ENCODE results near the gene DENND1B. TPM values are rescaled to one million over a fixed set of nuclear protein-coding genes. Genes with fewer than 3 reads are reported as not detected.

The DENND1B gene
- total and polyA plus RNA-seq, 2 of the 13 experiments (the other 11 are each of a cell fraction or from before 2014, with no cell fraction given), result 2.6 to 5.7 TPM

- TF ChIP-seq ZBTB33 (CRISPR knock-in tag; IDR thresholded peaks at IDR 0.05) (no peak), MIER3 (CRISPR knock-in tag; IDR thresholded peaks at IDR 0.05; ENCODE audit: borderline replicate concordance) (peak; percentile 44; the same call in 1 of the 2 replicates), LCORL (IDR thresholded peaks at IDR 0.05) (peak; percentile 53; the same call in 1 of the 2 replicates), LCORL (CRISPR knock-in tag; IDR thresholded peaks at IDR 0.05) (no peak), CEBPB (IDR thresholded peaks at IDR 0.05; ENCODE audit: borderline replicate concordance, low read depth, low read length) (peak; percentile 92), PHF20 (CRISPR knock-in tag; IDR thresholded peaks at IDR 0.05) (no peak), RXRB (CRISPR knock-in tag; IDR thresholded peaks at IDR 0.05; ENCODE audit: borderline replicate concordance) (peak; percentile 64; the same call in 1 of the 2 replicates), GATAD2A (CRISPR knock-in tag; IDR thresholded peaks at IDR 0.05) (peak; percentile 93), ISL2 (CRISPR knock-in tag; IDR thresholded peaks at IDR 0.05) (peak; percentile 87), YEATS4 (CRISPR knock-in tag; IDR thresholded peaks at IDR 0.05; ENCODE audit: borderline replicate concordance) (peak; percentile 33; the same call in 1 of the 2 replicates), MLLT10 (CRISPR knock-in tag; IDR thresholded peaks at IDR 0.05) (no peak), ERF (CRISPR knock-in tag; IDR thresholded peaks at IDR 0.05) (0 out of 2 replicates have a peak, but pooled peaks have one; percentile 28), TCF7 (IDR thresholded peaks at IDR 0.05; ENCODE audit: low read depth) (peak; percentile 76), ZNF609 (CRISPR knock-in tag; IDR thresholded peaks at IDR 0.05; ENCODE audit: borderline replicate concordance) (0 out of 2 replicates have a peak, but pooled peaks have one; percentile 37), PPARG (CRISPR knock-in tag; conservative IDR thresholded peaks at IDR 0.05) (peak; percentile 44; the same call in 1 of the 2 replicates), MAFK (conservative IDR thresholded peaks at IDR 0.05 in 1 of 2, IDR thresholded peaks at IDR 0.05 in 1 of 2; ENCODE audit: low read length in 2 of 2) (peak in 1 of 2 experiments; percentile 27; a peak in 1 of 4 replicates), GATAD1 (CRISPR knock-in tag; IDR thresholded peaks at IDR 0.05) (no peak), ZNF180 (CRISPR knock-in tag; IDR thresholded peaks at IDR 0.05; ENCODE audit: borderline replicate concordance, low read depth) (no peak), FOXK2 (IDR thresholded peaks at IDR 0.05) (0 out of 2 replicates have a peak, but pooled peaks have one; percentile 43), MAFF (IDR thresholded peaks at IDR 0.05; ENCODE audit: low read depth, low read length) (0 out of 2 replicates have a peak, but pooled peaks have one; percentile 4), MTF1 (CRISPR knock-in tag; IDR thresholded peaks at IDR 0.05) (no peak), NR0B2 (CRISPR knock-in tag; IDR thresholded peaks at IDR 0.05) (no peak), JARID2 (CRISPR knock-in tag; IDR thresholded peaks at IDR 0.05; ENCODE audit: insufficient replicate concordance) (no peak), NFIC (IDR thresholded peaks at IDR 0.05; ENCODE audit: low read length) (peak; percentile 90), TBP (CRISPR knock-in tag; IDR thresholded peaks at IDR 0.05) (no peak), REL (CRISPR knock-in tag; conservative IDR thresholded peaks at IDR 0.05) (no peak), ZNF317 (CRISPR knock-in tag; IDR thresholded peaks at IDR 0.05) (0 out of 2 replicates have a peak, but pooled peaks have one; percentile 39)
Observed at GRCh38 chr1:197620714-197621163, 154.5 kb downstream of the DENND1B start (continued).
